Measurements from ENCODE around the gene GABBR2.
"Not testable (repeated sequence)": the region's sequence is repeated elsewhere in the genome, so short reads cannot be mapped to it uniquely, and the experiment has no call there.

The GABBR2 gene

DNA sequence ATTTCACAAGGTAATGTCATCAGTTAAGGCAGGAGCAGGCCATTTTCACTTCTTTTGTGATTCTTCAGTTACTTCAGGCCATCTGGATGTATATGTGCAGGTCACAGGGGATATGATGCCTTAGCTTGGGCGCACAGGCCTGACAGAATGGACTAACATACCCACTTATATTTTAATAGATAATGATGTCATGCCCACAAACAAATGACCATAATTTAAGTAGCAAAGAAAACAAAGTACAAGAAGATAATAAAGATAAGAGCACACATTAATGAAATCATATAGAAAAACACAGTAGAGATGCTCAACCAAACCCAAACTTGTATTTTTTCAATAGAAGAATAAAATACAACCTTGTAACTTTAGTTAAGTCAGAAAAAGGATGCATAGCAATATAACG is 433.6 kb downstream of the GABBR2 start:
- no peak for DNase-seq

DNA sequence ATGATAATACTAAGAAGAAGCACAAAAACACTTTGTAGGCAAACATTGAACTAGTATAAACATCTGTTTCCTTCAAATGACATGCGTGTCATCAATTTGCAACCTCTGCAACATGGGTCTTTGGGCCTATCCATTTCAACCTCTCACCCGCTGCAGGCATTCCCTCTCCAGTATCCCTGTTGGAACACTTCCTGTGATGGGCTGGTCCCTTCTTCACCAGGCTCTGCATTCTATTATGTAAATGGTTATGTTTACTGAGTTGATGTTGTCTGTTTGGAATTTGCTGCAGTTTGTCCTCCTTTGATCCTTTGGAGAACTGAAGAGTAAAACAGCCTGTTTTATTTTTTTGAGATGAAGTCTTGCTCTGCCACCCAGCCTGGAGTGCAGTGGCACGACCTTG is 436.7 kb downstream of the GABBR2 start:
- no peak for DNase-seq

DNA sequence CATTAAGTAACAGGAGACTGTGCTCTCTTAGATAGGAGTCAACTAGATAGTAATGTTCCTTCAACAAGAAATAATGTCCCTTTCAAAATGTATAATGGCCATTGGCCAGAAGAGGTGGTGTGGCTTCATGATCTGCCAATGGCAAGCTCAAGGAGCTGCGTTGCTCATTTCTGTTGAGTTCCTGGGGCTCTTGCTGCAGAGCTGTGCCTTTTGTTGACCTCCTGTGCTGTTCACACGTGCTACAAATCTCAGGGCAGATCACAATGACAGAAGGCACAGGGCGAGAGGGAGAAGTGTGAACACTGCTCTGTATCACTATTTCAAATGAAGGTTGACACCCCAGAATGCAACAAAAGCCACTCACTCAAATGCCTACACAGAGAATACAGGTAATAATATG is 437.3 kb downstream of the GABBR2 start:
- DNase-seq = no peak

DNA sequence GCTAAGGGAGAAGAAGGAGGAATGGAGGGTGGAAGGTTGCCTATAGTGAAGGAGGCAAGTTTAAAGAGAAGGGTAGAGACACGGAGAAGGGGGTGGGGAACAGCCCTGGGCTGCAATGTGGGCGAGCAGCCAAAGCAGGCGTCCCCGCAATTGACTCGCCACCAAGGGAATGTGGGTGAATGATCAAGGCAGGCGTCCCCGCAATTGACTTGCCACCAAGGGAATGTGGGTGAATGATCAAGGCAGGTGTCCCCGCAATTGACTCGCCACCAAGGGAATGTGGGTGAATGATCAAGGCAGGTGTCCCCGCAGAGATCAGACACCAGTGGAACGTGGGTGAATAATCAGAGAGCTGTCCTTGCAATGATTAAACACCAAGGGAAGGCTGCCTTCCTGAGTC is 438.5 kb downstream of the GABBR2 start:
- DNase-seq = not testable (repeated sequence)

DNA sequence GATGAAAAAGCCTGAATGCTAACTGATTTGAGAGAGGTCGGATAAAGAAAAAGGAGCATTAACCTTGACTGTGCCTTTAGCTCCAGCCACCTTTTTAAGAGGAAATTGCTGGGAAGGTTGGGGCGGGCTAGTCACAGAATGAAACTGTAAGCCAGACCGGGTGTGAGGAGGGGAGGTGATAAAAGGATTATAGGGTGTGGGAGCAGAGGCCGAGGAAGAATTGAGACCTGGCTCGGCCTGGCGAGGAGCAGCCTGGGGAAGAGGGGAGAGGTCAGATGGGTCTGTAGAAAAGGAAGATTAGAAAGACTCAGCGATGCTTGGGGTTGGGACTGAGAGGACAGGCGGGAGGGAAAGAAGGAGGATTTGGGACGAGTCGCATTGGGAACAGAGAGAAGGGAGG is 439.1 kb downstream of the GABBR2 start:
- DNase-seq = not testable (repeated sequence)

DNA sequence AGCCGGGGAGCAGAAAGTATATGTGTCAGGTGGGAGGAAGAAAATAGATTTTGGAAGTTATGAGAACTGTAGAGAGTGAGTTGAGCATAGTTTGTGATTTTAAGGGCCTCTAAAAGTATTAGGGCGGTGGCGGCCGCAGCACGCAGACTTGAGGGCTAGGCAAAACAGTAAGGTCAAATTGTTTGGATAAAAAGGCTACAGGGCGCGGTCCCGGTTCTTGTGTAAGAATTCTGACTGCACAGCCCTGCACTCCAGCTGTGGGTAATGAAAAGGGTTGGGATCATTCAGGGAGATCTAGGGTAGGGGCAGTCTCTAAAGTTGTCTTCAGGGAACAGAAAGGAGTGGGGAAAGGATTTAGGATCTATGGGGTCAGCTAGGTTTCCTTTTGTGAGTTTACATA is 441.2 kb downstream of the GABBR2 start:
- DNase-seq = not testable (repeated sequence)

DNA sequence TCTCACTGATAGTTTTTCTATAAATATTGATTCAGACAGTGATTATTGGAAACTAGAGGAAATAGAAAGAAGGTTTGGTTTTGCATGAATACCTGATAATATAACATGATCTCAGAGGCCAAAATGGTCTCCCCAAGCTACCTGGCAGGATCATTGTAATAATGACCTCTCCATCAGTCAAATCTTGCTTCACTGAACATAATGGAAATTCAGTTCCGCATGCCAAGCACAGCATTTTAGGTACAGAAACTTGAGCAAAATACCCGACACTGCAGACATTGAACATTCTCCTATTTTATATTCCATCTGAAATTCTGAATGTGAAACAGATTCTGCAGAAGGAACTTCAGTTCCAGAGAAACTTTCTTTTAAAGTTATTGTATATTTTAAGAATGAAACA is 444.2 kb downstream of the GABBR2 start:
- no peak for DNase-seq

DNA sequence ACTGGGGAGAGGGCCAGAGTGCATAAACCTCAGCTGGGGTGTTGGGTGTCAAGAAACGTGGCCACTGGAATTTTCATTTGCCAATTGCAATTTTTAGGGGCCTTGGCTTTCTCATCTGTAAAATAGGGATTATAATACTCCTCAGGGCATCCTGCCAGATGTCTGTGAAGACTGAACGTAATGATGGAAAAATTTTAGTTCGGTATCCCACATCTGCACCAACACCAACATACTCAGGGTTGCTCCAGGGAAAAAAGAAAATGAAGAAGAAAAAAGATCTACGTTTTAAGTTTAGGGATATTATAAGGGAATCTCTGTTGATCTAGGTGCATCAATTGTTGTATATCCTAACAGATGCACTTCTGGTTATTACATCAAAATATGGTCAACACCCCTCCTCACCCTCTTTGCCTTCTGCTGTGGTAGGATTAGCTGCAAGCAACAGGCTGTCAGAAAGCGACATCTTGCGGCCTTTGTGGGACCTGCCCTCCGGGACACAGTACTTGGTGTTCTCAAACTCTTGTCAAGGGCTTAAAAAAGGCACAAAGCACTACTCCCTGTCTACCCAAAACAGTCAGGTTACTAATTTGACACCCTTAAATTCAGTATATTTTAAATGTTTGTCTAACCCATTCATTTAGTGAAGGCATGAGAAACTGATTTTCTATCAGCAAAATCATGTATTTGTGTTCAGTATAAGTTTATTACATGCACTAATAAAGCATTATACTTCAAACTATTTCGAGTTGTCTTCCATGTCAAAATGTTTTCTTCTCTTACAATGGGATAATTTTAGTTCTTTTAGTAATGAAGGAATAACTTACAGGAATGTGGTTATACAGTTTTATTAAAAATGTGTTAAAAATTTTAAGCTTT is 445.0 kb downstream of the GABBR2 start:
- peak; percentile 83 to 88 for DNase-seq

DNA sequence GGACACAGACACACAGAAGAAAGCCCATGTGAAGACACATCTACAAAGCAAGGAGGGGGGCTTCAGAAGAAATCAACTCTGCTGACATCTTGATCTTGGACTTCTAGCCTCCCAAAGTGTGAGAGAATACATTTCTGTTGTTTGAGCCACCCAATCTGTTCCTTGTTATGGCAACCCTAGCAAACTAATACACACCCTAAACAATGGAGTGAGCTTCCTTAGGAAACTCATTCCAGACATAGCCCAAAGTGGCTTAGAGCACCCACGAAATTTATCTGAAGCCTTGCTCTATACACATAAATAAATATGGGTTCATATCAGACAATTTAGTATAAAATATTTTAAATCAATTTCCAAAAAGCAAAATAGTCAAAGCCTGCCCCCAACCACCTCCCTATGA is 445.7 kb downstream of the GABBR2 start:
- no peak for DNase-seq

DNA sequence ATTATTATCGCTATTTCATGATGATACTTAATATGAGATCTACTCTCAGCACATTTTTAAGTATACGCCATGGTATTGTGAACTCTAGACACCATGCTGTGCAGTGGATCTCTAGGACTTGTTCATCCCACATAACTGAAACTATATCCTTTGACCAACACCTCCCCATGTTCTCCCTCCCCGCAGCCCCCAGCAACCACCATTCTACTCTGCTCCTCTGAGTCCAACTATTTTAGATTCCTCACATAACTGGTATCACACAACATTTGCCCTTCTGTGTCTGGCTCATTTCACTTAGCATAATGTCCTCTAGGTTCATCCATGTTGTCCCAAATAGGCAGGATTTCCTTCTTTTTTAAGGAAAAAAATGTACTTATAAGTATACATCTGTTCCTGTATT is 446.7 kb downstream of the GABBR2 start:
- DNase-seq = no peak

DNA sequence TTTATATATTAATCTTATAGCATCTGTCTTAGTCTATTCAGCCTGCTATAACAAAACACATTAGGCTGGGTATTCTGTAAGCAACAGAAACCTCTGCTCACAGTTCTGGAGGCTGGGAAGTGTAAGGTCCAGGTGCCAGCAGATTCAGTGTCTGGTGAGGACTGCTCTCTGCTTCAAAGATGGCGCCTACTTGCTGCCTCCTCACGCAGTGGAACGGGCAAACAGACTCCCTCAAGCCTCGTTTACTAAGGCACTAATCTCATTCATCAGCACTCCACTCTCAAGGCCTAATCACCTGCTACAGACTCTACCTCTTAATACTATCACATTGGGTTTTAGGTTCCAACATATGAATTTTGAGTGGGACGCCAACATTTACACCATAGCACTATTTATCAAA is 448.1 kb downstream of the GABBR2 start:
- no peak for DNase-seq

DNA sequence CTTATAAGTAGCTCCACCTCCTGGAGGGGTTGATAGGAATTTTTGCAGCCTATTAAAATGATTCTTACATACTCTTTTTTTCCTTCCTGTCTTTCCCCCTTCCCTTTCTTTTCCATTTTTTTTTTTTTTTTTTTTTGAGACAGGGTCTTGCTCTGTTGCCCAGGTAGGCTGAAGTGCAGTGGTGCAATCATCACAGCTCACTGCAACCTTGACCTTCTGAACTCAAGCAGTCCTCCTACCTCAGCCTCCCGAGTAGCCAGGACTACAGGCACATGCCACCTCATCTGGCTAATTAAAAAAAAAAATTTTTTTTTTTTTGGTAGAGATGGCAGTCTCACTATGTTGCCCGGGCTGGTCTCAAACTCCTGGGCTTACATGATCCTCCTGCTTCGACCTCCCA is 448.9 kb downstream of the GABBR2 start:
- DNase-seq = no peak

DNA sequence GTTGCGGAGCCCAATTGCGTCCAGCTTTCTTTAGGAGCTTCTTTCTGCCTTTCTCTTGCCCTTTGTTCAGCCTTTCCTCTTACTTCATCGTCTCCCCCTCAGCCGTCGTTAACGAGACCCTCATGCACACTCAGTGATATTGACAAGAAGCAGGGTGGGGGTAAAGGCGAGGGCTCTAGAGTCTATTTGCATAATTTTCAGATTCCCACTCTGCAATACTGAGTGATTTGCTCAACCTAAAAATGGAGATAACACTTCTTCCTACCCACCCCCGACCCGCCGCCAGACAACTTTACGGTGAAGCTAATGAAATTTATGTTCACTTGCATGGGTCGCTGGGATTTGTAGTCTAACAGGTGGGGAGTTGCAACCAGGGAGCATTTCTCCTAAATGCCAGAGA is 452.0 kb downstream of the GABBR2 start:
- peak; percentile 28 to 58 for DNase-seq

DNA sequence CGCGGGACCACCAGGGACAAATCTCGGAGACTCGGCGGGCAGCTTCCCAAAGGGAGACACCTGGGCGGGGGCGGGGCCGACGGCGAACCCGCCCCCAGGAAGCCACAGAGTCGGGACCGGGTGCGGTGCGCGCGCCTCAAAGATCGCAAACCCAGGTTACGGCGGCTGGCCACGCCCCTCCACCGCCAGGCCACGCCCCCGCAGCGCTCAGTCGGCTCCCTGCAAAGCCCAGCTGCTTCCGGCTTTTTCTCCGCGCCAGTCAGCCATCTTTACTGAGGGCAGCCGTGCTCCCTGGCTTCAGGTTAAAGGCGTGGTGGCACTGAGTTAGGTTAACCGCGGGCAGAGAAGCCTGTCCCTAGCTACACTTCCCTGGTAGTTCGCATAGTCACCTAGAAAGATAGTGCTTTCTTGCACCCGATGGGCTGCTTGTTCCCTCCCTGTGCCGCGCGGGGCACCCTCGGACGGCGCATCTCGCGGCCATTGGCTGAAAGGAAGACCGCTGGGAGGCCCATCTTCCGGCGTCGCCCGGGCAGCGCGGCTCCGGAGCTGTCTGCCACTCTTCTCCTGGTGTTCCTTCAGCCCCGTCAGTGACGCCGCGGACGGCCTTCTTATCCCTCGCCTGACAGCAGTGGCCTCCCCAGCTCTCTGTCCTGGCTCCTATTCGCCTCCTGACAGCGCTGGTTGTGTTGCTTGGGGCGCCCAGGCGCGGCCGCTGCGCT is 453.0 kb downstream of the GABBR2 start, which contains the start of gene TBC1D2:
Gene TBC1D2 (minus strand): TSS at position 72 of the 719 bp plus-strand sequence. CDS start 108 bp downstream, outside the sequence.
- DNase-seq = peak; percentile 97 to 98

DNA sequence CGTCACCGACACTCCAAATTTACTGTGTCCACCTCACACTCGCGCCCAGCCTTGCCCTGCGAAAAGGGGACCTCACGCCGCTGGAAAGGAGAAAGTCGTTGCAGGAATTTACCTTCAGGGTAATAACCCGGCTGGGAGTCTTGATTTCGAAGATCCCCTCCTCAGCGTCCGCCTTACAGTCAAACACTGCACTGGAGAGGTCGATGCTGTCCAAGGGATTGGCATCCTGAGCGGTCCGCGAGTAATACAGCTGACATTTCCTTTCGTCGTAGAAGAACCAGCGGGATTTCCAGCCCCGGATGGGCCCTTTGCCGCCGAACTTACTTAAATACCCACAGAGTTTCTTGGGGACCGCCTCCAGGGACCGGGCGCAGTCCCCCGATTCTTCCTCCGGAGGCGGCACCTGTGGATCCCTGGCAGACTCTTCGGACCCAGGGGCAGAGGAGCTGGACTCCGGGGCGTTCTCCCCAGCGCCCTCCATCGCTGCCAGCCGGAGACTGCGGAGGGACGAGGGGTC is 453.6 kb downstream of the GABBR2 start:
- no peak for DNase-seq

DNA sequence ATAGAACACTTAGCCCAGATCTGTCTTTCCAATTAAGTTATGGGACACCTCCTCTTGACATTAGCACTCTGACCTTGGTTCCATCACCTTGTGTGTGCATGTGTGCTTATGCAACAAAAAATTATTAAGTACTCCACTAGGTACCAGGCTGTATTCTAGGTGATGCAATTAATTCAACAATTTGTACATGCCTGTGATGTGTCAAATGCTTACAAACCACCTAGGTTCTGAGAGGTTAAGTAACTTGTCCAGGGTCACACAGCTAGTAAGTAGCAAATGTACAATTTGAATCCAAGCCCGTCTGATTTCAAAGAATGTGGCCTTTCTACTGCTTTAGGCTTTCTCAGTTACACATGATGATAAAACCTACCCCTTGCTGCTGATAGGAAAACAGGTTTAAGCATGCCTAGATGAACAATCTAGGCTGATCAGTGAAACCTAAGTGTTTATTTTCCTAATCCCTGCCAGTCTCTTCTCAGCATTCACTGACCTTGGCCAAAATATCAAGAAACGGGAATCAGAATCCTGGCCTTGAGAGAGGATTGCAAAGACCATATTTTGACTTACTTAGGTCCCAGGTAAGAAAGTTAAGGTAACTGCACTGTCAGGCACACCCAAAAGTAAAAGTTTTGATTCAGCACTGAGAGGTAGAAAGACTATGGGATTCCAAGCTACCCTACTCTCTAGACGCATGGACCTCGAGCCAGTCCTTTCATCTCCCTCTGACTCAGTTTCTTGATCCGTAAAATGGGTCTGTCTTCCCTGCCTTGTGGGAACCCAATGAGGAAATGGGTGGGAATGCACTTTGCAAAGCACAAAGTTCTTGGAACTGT is 454.3 kb downstream of the GABBR2 start:
- DNase-seq = no peak

DNA sequence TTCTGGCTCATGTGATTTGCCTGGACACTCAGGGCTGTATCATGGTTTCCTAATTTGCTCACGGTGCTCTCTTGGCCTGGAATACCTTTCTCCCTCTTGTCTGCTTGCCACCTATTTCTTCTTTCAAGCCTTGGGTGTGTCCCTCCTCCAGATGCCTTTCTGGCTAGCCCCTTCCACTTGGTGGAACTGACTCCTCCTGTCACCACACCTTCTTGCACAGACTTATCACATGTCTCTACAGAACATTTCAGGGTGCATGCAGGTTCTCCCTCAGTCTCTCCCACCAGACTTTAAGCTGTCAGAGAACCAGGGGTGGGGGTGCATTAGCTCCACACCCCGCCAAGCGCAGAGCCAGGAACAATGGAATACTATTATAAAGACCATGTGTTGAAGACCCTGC is 455.2 kb downstream of the GABBR2 start:
- no peak for DNase-seq

DNA sequence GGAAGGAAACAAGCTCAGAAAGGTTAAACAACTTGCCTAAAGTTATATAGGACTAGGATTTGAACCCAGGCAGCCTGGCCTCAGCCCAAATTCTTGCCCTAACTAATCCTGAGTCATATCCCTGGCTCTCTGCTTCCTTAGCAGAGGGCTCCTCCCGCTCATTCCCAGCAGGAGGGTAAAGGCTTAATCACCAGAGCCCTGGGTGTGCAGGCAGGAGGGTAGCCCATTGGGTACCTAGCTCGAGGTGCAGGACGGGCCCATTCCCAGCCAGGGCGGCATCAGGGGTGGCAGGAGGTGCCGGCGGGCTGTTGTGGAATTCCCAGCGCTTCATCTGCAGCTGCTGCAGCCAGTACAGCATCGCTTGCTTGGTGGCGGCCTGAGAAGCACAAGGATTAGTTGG is 457.2 kb downstream of the GABBR2 start:
- DNase-seq = no peak

DNA sequence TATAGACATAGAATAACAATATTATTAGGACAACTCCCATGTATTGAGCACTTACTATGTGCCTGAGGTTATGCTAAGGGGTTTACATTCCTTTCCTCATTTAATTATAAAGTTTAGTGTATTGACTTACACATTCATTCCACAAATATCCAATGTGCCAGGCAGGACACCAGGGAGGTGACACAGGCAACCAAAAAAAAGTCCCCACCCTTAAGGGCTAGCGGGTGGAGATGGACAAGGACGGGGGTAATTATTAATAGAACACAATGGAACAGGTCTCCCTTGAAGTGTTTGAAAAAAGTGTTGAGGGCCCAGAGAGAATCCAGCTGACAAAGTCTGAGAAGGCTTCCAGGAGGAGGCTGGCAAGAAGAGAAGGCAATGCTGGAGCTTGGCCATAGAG is 459.0 kb downstream of the GABBR2 start:
- DNase-seq = no peak

DNA sequence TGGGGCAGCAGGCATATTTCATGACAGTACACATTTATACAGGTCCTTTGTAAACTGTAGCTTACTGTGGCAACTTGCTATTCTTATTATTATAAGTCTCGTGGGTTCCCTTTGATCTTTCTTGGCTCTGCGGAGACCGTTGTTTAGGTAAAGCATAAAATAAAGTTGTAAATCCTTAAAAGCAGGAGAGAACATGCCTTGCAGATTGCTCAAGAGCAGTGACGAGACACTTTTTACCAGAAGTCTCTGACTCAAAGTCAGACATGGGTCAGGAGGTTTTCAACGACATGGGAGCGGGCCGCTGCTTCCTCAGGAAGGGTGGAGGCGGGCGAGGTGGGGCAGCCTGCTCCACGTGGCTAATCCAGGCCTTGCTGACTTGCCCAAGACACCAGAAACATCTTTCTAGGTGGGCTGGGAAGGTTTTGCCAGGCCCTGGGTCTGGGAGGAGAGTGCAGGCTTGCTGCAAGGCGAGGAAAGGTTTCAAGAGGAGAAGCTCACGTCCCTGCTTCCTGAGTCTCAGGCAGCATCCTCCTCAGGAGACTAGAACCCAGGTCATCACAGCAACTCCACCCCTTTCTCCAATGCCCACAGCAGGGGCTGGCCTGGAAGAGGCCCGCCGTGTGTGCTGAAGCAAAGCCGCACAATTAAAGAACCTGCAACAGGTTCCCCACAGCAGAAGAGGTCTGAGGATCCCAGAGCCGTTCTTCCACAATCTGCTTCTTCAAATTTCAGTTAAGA is 459.8 kb downstream of the GABBR2 start:
- peak; percentile 20 to 64 for DNase-seq

DNA sequence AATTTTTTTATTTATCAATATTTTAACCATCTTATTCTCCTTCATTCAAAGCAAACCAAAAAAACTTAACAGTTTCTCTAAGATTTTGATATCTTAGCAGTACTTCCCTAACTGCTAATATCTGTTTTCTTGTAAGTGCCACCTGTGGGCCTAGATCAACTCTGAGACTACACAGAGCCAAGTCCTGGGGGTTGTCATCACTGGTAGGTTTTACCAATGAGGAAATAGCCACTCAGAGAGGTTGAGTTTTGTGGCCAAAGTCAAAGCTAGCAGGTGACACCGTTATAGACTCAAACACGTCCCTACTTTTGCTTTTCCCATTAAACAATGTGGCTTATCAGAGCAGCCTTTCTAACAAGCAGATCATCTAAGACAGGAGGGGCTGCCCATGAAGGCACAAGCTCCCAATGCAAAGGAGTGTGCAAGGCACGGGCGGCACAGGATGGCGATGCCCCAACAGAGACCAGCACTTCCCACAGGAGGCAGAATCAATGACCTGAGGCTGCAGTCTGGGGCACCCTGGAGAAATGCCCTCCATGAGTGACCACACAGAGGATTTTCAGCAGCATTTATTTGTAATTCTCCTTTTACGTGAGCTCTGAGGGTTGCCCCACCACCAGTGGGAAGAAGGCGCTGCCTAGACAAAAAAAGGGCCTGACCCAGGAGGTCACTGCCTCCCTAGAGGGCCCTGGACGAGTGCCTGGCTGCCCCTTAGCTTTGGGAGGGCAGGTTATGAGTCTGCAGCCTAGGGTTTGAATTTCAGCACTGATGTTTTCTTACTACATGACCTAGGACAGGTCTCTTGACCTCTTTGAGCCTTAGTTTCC is 460.7 kb downstream of the GABBR2 start:
- no peak for DNase-seq

Data from CD4-positive, alpha-beta T cell treated with Interferon alpha-2 for 1 hour (primary cell).